ENCODE measurements around the gene GANAB.
"Not testable (repeated sequence)": the region's sequence is repeated elsewhere in the genome, so short reads cannot be mapped to it uniquely, and the experiment has no call there.

The GANAB gene

DNA sequence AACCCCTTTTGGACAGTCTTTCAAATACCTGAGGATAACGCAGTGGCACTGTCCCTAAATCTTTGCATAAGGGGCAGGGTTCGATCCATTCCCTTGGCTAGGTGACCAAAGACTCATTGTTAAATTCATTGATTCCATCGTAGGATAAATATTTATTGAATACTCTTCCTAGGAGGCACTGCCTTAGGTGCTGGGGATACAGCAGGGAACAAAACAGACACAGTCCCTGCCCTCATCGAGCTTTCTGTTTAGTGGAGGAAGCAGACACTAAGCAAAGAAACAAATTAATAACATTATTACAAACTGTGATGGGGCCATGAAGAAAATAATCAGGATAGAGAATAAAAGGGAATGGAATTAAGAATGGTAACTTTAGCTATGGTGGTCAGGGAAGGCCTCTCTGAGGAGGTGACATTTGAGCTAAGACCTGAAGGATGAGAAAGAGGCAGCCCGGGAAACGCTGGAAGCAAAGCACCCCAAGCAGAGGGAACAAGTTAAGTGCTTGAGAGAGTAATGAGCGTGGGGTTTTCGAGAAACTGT lies 25.3 kb downstream of the GANAB start:
- no peak for DNase-seq

DNA sequence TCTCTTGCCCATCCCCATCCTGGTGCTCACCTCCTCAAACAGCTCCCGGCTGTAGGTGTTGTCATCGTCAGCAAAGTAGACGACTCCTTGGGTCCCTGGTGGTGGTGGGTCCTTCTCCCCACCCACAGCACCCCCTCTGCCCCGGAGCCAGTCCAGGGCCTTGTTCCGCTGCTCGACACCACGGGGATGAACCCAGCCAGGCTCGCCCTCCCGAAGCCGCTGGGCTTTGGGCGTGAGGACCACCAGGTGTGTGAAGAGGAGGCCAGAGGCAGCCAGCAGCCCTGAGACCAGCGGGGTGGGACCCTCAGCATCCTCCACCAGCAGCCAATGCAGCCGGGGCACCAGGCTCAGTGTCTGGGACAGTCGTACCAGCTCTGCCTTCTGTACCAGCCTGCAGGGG lies 29.5 kb downstream of the GANAB start:
- DNase-seq = not testable (repeated sequence)

DNA sequence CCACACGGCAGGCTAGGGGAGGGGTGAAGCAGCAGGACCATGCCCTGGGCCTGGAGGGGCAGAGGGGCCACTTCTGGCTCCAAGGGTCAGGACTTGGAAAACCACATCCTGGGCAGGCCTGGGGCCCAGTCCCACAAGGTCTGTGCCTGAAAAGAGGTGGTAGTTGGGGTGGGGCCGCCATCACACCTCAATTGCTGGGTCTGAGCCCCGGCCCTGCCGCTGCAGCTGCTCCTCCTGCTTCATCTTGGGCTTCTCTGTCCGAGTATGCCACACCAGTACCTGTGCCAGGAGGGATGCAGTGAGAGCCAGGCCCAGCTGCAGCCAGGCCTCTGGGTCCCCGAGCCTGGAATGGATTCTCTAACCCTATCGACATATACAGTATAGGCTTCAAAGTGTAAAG lies 30.9 kb downstream of the GANAB start:
- DNase-seq = no peak

DNA sequence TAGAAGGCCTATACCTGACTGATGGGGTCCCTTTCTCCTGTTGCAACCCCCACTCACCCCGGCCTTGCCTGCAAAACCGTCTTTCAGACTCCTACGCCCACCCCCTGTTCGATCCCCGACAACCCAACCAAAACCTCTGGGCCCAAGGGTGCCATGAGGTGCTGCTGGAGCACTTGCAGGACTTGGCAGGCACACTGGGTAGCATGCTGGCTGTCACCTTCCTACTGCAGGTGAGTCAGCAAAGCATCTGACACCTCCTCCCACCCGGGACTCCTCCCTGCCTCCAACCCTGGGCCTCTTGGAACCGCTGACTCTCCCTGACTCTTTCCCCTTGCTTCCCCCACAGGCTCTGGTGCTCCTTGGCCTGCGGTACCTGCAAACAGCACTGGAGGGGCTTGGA lies 32.1 kb downstream of the GANAB start:
- no peak for DNase-seq

DNA sequence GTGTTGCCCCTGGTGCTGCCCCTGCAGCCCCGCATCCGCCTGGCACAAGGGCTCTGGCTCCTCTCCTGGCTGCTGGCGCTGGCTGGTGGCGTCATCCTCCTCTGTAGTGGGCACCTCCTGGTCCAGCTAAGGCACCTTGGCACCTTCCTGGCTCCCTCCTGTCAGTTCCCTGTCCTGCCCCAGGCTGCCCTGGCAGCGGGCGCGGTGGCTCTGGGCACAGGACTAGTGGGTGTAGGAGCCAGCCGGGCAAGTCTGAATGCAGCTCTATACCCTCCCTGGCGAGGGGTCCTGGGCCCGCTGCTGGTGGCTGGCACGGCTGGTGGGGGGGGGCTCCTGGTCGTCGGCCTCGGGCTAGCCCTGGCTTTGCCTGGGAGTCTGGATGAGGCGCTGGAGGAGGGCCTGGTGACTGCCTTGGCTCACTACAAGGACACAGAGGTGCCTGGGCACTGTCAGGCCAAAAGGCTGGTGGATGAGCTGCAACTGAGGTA lies 33.1 kb downstream of the GANAB start:
- DNase-seq = no peak

DNA sequence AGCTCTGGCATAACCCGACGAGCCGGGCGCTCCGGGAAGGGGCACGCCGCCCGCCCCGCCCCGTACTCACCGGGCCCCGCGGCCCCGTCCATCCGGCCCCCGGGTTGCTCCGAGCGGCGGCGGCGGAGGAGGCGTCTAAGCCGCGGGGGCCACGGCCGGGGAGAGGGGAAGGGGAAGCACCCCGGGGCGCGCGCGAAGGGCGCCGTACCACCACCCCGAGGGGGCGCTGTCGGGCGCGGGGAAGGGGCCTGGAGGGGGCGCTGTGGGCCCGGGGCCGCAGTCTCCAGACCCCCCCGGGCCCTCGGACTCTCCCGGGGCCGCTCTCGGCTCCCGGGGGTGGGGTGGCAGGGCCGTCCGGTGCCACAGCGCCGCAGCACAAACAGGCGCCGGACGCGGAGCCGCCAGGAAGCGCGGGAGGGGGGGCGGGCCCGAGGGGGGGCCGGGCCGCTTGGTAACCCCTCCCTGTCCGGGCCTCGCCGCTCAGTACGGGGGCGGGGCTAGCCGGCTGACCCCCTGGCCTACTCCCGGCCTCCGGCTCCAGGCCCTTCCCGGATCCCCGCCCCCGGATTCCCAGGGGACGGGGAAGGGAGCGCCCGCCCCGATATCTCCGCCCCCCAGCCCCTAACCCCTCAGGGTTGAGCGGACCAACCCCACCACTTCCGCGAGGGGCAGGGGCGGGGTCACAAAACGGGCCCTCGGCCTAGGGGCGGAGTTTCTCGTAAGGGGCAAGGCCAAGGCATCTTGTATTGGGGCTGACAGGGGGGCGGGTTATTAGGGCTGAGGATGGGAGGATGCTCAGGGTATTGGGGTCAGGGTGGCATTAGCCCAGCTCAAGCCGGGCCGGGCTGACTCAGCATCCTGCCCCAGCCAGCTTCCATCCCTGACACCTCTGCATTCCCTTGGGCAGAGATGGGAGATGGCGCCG lies 33.8 kb downstream of the GANAB start, which contains the start of the genes EML3 and ROM1:
EML3 (minus strand) TSS at position 410 of the 925 bp plus-strand sequence; CDS start at position 92, 318 bp downstream.
ROM1 (plus strand) TSS at position 892 of the 925 bp plus-strand sequence; CDS start at position 917, 25 bp downstream.
- peak; percentile 81 for DNase-seq

GRCh38 chr11:62611705-62612365 lies 34.6 kb downstream of the GANAB start:
- DNase-seq = no peak

DNA sequence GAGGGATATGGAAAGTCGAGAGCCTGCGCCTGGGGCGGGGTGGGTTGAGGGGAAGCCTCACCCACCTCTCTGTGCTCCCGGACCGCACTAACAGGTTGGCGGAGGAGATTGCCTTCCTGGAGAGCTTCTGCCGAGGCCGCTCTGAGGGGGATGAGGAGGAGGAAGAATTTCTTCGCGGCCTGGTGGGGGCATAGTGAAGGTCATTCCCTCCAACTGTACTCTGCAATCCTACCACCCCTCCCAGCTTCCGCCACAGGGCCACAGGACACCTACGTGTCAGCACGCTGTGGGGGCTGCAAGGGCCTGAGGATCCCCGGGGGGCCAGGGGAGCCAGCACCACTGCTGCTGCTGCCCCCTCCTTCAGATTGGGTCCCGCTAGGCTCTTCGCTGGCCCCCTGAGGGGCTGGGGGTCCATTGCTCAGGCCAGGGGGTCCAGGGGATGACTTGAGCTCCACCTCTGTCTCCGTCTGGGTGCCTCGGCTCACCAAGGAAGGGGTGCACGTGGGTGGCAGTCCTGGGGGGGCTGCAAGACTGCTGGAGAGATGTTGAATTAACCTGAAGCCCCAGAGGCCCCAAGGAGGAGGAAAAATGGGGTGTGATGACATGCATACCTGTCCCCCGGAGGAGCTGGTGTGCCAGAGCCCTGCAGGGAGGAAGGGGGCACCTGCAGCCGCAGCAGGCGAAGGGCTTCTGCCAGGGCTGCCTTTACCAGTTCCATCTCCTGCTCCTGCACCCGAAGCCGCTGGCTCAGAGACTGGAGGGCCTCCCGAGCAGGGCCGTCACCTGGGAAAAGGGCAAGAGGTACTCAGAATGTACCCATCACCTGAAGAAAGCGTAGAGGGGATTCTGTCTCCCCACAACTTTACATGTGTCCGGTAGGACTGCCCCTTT lies 35.4 kb downstream of the GANAB start:
- DNase-seq = no peak

DNA sequence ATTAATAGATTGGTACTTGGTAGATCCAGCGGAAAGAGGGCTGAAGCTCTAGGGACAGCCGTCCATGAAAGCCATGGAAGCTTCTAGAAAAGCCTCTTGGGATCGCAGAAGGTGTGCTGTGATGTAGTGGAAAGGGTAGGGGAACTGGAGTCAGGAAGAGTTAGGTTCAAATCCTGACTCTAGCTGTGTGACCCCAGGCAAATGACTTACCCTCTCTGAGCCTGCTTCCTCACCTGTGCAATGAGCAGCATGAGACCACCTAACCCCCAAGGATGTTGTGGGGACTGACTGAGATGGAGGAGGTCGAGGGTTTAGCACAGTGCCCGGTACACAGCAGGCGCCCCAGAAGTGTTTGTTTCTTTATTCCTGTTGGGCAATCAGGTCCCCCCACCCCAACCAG lies 36.0 kb downstream of the GANAB start:
- DNase-seq = no peak

- no peak for DNase-seq
Measured at GRCh38 chr11:62608776-62609175, 37.6 kb downstream of the GANAB start.

- no peak for DNase-seq
Measured at GRCh38 chr11:62607714-62608113, 38.7 kb downstream of the GANAB start.

- no peak for DNase-seq
Measured at GRCh38 chr11:62605902-62606301, 40.5 kb downstream of the GANAB start.

DNA sequence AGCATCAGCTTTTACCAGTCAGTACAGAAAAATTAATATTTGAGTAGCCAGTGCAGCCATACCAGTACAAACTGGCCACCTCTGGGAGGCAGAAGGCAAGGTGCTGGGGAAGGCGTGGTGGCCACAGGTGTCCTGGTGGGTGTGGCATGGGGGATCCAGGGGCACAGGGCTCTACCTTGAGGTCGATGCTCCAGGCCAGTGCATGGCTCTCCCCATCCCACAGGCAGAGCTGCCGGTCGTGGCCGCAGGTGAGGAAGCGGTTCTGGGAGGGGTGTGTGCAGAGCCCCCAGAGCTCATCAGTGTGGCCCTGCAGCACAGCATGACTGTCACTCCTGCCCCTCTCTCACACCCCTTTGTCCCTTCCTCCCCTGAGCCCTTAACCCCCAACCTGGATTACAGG lies 40.9 kb downstream of the GANAB start:
- no peak for DNase-seq

- DNase-seq = no peak
Measured at GRCh38 chr11:62604460-62605120, 41.8 kb downstream of the GANAB start.

DNA sequence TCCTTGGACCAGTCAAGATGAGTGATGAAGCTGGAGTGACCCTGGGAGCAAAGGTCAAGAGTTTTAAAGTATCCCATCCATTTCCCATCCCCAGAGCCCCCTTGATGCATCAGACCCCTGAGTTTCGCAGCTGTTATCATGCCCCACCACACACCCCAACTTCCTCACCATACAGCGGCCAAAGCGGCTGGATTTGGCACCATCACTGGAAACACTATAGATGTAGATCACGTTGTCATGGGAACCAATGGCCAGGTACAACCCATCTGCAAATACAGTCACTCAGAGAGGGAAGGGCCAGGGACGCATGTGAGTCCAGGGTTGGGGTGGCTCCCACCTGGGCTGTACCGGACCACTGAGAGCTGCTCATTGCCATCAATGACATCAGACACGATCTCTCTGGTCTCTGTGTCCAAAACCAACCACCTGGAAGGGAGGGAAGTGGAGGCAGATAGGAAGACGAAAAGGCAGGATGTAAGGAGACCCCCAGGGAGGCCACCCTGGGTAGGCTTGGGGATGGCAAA lies 42.6 kb downstream of the GANAB start:
- DNase-seq = no peak

- DNase-seq = no peak
Measured at GRCh38 chr11:62603072-62603408, 43.4 kb downstream of the GANAB start.

- peak; percentile 54 for DNase-seq
Measured at GRCh38 chr11:62602141-62603071, 44.0 kb downstream of the GANAB start.

GRCh38 chr11:62601372-62602140 lies 44.9 kb downstream of the GANAB start, which contains the start of gene MTA2:
Gene MTA2 (minus strand): TSS chr11:62601865. CDS start chr11:62601450, 415 bp downstream.
- DNase-seq = peak; percentile 98

GRCh38 chr11:62601122-62601371 lies 45.4 kb downstream of the GANAB start:
- no peak for DNase-seq

All from NCI-H1436 (cell line).